GM18505 (cell line): ENCODE data around the gene BAIAP2L2.

ENCODE experiments used
- ATAC-seq: cut with Tn5 transposase; IDR thresholded peaks from one replicate; pipeline ENCODE4 v1.9.1; 2021; ENCODE audit not compliant: unreplicated experiment
- POLR2A ChIP-seq: IDR thresholded peaks from 4 replicates; pipeline ENCODE4 v1.6.1; 2011; ENCODE audit warnings: borderline replicate concordance; ENCODE audit not compliant: insufficient read depth, insufficient read length; ENCODE audit errors: extremely low read depth

BAIAP2L2 gene

GRCh38 chr22:38078046-38078840 lies 32.2 kb downstream of the BAIAP2L2 start:
- TF ChIP-seq POLR2A, result no peak
- ATAC-seq, result no peak

DNA sequence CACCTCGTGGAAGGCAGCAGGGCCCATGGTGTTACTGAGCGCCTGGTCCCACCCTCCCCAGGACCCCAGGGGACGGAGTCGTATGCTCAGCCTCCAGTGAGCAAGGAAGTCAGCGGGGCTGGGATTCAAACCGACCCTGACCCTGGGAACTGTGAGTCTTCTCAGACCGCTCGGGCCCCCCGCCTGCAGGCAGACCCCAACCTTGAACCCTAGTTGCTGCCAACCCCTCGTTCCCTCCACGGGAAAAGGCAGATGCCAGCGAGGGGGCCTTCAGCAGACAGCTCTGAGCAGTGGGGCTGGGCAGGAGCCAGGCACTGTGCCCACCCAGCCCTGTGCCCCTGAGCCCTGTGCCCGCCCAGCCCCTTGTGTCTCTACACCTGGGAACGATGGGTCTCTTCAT lies 32.9 kb downstream of the BAIAP2L2 start:
- no peak for ATAC-seq
- no peak for TF ChIP-seq POLR2A

GRCh38 chr22:38077096-38077495 lies 33.4 kb downstream of the BAIAP2L2 start:
- TF ChIP-seq POLR2A, result no peak
- ATAC-seq, result no peak

DNA sequence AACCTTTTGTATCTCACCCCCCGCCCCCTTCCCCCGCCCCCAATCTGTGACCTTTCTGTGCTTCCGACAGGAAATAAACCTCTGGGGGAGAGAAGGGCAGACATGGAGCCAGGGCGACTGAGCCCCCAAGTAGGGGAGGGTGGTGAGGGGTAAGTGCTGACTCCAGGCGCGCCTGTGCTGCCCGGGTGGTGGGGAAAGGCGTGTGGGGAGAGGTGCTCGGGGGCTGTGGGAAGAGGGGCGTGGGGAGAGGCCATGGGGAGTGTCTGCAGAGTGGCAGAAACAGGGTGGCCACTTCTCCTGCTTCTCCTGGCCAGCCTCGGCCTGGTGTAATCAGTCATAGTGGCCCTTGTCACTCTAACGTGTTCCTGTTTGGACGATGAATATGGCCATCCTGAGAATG lies 34.5 kb downstream of the BAIAP2L2 start:
- no peak for TF ChIP-seq POLR2A
- ATAC-seq, result no peak

GRCh38 chr22:38075105-38075825 lies 35.2 kb downstream of the BAIAP2L2 start:
- no peak for ATAC-seq
- no peak for TF ChIP-seq POLR2A

DNA sequence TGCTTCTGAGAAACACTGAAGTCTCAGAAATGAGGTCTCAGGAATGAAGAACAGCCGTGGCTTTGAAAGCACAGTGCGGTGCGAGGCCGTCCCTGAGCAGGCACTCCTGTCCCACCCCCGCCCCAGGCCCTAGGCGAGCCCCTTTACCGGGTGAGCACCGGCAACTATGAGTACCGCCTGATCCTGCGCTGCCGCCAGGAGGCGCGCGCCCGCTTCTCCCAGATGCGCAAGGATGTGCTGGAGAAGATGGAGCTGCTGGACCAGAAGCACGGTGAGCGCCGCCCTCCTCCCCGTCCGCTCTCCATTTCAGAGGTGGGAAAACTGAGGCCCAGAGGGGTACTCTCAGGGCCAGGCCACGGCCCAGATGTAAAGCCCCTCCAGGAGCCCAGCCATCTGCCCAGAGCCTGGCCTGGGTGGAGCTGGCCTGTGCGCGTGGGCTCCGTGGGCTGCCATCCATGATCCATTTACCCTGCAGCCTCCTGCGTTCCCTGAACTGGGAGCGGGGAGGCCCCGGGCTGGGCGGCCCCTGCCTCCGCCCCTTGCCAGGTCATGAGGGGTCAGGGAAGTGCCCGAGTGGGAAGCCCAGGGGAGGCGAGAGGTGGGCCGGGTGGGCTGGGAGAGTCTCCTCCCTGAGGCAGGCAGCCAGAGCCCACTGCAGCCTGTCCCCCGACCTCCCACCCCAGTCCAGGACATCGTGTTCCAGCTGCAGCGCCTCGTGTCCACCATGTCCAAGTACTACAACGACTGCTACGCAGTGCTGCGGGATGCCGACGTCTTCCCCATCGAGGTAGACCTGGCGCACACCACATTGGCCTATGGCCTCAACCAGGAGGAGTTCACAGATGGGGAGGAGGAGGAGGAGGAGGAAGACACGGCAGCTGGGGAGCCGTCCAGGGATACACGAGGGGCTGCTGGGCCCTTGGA lies 36.0 kb downstream of the BAIAP2L2 start:
- TF ChIP-seq POLR2A, result no peak
- no peak for ATAC-seq

DNA sequence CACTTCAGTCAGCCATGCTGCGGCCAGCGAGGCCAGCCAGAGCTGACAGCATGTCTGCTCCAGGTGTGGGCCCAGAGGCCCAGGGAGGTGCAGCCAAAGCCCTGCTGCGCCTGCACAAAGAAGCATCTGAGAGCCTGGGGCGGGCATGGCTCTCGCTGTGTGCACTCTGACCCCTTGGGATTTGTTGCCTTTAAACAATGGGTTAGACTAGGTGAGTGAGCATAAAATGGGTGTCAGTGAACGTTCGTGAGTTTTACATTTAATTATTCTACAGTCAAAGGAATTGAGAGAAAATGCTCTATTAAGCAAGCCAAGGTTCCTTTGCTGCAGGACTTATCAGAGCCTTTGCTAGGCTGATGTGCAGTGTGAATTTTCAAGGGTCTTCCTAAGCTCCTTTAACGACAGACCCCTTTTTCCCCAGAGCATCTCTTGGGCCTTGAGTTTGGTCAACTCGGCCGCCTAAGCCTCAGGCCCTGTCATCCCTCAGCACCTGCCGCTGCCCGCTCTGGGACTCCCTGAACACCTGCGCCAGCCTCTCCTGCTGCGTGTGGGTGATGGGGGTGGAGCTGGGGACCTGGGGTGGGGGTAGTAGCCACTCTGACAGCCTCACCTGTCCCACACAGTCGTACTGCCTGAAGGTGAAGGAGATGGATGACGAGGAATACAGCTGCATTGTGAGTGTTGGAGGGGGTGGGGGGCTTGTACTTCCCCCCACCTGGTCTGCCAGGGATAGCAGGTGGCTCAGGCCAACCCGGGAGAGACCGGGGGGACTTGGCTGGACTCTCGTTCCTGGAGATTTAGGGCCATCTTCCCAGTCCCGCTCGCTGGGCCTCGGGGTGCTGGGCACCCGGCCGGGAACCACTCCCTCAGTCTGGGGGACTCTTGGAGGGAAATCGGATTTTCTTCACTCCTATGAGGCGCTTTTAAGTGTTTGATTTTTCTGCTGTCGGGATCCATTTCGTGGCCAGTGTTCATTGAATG lies 37.0 kb downstream of the BAIAP2L2 start:
- ATAC-seq, result no peak
- TF ChIP-seq POLR2A, result no peak

GRCh38 chr22:38072322-38073149 lies 37.9 kb downstream of the BAIAP2L2 start:
- TF ChIP-seq POLR2A, result no peak
- no peak for ATAC-seq

DNA sequence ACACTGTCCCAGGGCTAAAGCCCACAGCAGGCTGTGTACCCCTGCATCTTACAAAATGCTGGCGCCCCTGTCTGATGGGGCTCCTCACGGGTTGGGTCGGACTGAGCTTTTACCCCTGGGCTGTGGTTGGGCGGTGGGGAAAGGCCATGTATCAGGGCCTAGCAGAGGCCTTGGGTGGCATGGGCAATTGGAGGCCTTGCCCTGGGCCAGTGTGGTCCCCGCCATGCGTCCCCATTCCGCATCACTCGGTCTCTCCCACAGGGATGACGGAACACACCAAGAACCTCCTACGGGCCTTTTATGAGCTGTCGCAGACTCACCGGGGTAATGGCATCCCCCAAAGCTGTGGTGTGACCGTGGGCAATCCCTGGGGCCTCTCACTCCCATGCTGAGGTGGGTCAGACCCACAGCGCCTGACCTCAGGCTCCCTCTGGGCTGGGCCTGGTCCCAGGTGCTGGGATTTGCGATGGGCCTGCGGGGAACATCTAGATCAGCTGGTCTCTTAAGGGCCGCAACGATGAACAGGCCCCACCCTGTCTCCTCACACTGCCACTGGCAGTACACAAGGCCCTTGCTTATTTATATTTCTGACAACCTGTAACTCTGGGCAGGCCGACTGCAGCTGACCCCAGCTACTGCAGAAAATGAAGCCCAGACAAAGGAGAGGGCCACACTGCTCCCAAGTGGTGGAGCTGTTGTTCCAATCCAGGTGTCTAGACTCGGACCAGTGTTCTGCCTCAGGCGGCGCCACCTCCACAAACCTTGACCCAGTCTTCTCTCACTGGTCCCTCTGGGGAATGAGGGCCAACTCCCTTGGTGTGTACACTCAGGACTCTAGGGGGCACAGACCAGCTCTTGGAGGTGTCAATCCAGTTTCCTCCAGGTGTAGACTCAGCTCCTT lies 38.8 kb downstream of the BAIAP2L2 start:
- ATAC-seq, result no peak
- TF ChIP-seq POLR2A, result no peak

- ATAC-seq, result no peak
Measured at GRCh38 chr22:38070250-38070921, 40.1 kb downstream of the BAIAP2L2 start.

More at GRCh38 chr22:38070250-38070921, 40.1 kb downstream of the BAIAP2L2 start:
- TF ChIP-seq POLR2A, result no peak
